Activated CD4-positive, alpha-beta T cell treated with anti-CD3 and anti-CD28 coated beads for 24 hours (primary cell): Measurements from ENCODE around the gene ABLIM1.

Experiments used
- DNase-seq, 2 donors: peaks; one replicate each; pipeline ENCODE4 v3.0.0-alpha.2; 2020; ENCODE audit warnings: low read depth in 2 of 2

The ABLIM1 gene

GRCh38 chr10:114647545-114648138, 10.4 kb downstream of the ABLIM1 start:
- no peak for DNase-seq

- DNase-seq: no peak
These were observed 11.6 kb downstream of the ABLIM1 start for GRCh38 chr10:114646426-114646825.

- no peak for DNase-seq
These were observed 12.4 kb downstream of the ABLIM1 start for GRCh38 chr10:114645706-114646105.

GRCh38 chr10:114643158-114643557, 14.9 kb downstream of the ABLIM1 start:
- DNase-seq: no peak

GRCh38 chr10:114642729-114643128, 15.3 kb downstream of the ABLIM1 start:
- DNase-seq: no peak

GRCh38 chr10:114638821-114639625, 19.1 kb downstream of the ABLIM1 start:
- no peak for DNase-seq

- DNase-seq: no peak
These were observed 22.1 kb downstream of the ABLIM1 start for GRCh38 chr10:114635797-114636550.

- no peak for DNase-seq
These were observed 23.0 kb downstream of the ABLIM1 start for GRCh38 chr10:114635101-114635500.

GRCh38 chr10:114634609-114634979, 23.5 kb downstream of the ABLIM1 start:
- DNase-seq: no peak

GRCh38 chr10:114632869-114633715, 25.0 kb downstream of the ABLIM1 start:
- DNase-seq: no peak

- DNase-seq: no peak
These were observed 26.2 kb downstream of the ABLIM1 start for GRCh38 chr10:114631666-114632417.

GRCh38 chr10:114631090-114631665, 26.9 kb downstream of the ABLIM1 start:
- no peak for DNase-seq

GRCh38 chr10:114629824-114630730, 28.0 kb downstream of the ABLIM1 start:
- no peak for DNase-seq

- no peak for DNase-seq
These were observed 28.8 kb downstream of the ABLIM1 start for GRCh38 chr10:114629083-114629823.

- no peak for DNase-seq
These were observed 30.0 kb downstream of the ABLIM1 start for GRCh38 chr10:114628106-114628505.

- no peak for DNase-seq
These were observed 31.2 kb downstream of the ABLIM1 start for GRCh38 chr10:114626841-114627240.

- no peak for DNase-seq
These were observed 32.9 kb downstream of the ABLIM1 start for GRCh38 chr10:114624951-114625780.

- DNase-seq: no peak
These were observed 33.7 kb downstream of the ABLIM1 start for GRCh38 chr10:114624422-114624821.
